ENCODE data around the gene TMEM141.
"Not testable (repeated sequence)": the region's sequence is repeated elsewhere in the genome, so short reads cannot be mapped to it uniquely, and the experiment has no call there.

Gene TMEM141

DNA sequence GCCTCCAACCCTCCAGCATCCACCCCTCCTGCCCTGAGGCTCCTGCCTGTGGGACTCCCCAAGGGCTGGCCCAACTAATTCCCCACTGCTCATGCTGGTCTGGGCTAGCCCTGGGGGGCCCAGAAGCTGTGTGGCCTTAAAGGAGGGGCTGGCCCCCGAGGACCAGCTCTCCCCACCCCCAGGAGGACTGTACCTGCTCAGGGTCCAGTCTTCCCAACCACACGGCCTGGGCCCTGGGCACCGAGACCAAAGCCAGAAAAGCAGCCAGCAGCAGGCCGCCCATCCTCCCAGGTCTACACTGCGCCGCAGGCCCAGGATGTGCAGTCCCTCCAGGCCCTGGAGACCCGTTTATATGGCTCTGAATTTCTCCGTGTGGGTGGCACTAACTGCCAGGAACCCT, 42.9 kb upstream of the TMEM141 start, which contains the start of gene LCN6:
Gene LCN6 (minus strand): TSS at position 325 of the 400 bp plus-strand sequence. CDS start 42 bp downstream, at position 283.
- no peaks in the 10 kb centered on the region for H3K36me3 ChIP-seq (ENCODE audit: insufficient read depth, low read length)
- no peaks in the 10 kb centered on the region for H3K9me3 ChIP-seq (ENCODE audit: insufficient read depth, low read depth, low read length)
- H3K27me3 ChIP-seq (ENCODE audit: insufficient read depth, low read length): no peaks in the 10 kb centered on the region
- H3K4me1 ChIP-seq (ENCODE audit: insufficient read depth, low read length): no peaks in the 10 kb centered on the region
- H3K9ac ChIP-seq (ENCODE audit: low read depth, low read length): no peak within 1 kb of the TSS
- no peak within 1 kb of the TSS for H3K27ac ChIP-seq (ENCODE audit: low read depth, low read length)
- WGBS: 85% methylated on average over 8 of the region's 8 CpGs
- no peak within 1 kb of the TSS for H3K4me3 ChIP-seq (ENCODE audit: low read length)

DNA sequence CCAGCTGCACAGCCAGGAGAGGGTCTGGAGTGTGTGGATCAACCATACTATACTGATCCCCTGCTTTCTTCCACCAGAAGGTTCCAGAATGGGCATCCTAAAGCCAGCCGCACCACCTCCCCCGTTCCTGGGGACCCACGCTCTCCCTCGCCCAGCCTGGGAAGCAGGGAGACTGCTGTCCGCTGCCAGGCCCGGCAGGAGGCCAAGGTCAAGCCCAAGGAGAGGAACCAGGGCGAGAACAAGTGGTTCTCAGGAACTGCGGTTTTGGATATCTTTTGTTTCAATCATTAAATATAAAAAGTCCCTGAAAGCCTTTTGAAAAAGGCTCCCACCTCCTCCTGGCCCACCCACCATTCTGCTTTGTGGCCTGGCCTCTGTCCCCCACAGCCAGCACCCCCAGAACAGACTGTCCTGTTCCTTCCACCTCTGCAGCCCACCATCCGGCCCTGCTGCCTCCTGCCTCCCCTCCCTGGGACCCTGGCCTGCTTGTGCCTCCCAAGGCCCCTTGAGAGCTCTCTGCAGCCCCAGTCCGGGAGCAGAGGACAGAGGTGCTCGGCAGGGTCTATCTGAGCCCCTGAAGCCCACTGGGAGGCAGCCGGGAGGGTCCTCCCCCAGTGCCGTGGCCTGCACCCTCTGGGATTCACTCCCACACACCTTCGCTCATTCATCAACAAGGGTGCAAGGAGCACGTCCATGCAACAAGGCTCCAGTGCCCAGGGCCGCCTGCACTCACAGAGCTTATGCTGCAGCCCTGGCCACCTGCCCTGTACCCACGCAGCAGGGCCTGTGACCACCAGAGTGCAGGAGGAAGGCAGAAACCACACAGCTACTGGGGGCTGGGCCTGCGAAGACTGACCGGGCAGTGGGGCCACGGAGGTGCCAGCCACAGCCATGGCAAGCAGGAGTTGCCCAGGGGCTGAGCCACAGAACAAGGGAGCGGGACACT, 42.2 kb upstream of the TMEM141 start:
- Histone ChIP-seq H3K9me3 (ENCODE audit: insufficient read depth, low read depth, low read length) (no peaks in the 10 kb centered on the region), H3K4me3 (ENCODE audit: low read length) (no peak overlapping the region), H3K4me1 (ENCODE audit: insufficient read depth, low read length) (no peaks in the 10 kb centered on the region), H3K36me3 (ENCODE audit: insufficient read depth, low read length) (no peaks in the 10 kb centered on the region), H3K27ac (ENCODE audit: low read depth, low read length) (no peak overlapping the region), H3K27me3 (ENCODE audit: insufficient read depth, low read length) (no peaks in the 10 kb centered on the region), H3K9ac (ENCODE audit: low read depth, low read length) (no peak overlapping the region)
- 88% methylated on average over 21 of the region's 21 CpGs for WGBS

DNA sequence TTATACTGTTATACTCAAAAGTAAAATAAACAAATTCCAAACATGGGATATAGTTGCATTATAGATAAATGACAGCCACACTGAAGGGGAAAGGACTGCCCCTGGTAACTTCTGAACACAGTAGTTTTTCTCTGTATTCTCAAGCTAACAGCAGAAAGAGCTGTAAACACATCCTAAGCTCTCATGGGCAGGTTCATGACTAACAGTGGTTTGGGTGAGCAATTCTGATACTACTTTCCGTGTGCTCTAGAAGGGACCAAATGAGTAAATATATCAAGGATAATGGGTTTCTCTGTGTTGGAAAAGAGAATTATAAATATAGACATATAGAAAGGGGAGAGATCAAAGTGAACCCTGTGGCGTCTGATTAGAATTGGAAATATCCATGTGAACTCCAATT, 40.6 kb upstream of the TMEM141 start:
- Histone ChIP-seq H3K9ac (ENCODE audit: low read depth, low read length) (no peak overlapping the region), H3K27ac (ENCODE audit: low read depth, low read length) (no peak overlapping the region), H3K27me3 (ENCODE audit: insufficient read depth, low read length) (no peaks in the 10 kb centered on the region), H3K4me3 (ENCODE audit: low read length) (no peak overlapping the region), H3K9me3 (ENCODE audit: insufficient read depth, low read depth, low read length) (no peaks in the 10 kb centered on the region), H3K4me1 (ENCODE audit: insufficient read depth, low read length) (no peaks in the 10 kb centered on the region), H3K36me3 (ENCODE audit: insufficient read depth, low read length) (no peaks in the 10 kb centered on the region)
- 80% methylated on average over 2 of the region's 2 CpGs for WGBS

DNA sequence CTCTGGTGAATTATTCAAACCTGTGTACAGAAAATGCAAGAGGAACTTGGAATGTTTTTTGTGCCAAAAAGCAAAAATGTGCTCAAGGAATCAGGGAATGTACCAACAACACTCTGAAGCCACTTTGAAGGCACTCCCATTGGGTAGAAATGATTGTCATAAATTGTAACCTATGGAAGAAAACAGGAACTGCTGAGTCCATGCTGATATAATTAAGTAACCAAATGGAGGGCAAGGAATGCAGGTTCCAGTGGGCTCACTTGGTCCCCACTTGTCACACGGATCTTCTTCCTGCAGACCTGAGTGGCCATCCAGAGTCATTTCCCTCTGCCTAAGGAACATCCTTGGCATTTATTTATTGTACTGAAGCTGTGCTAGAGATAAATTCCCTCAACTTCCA, 39.9 kb upstream of the TMEM141 start:
- Histone ChIP-seq H3K27me3 (ENCODE audit: insufficient read depth, low read length) (no peaks in the 10 kb centered on the region), H3K27ac (ENCODE audit: low read depth, low read length) (no peak overlapping the region), H3K4me3 (ENCODE audit: low read length) (no peak overlapping the region), H3K36me3 (ENCODE audit: insufficient read depth, low read length) (no peaks in the 10 kb centered on the region), H3K9me3 (ENCODE audit: insufficient read depth, low read depth, low read length) (no peaks in the 10 kb centered on the region), H3K4me1 (ENCODE audit: insufficient read depth, low read length) (no peaks in the 10 kb centered on the region), H3K9ac (ENCODE audit: low read depth, low read length) (no peak overlapping the region)
- WGBS: 96% methylated on average over 1 of the region's 1 CpG

DNA sequence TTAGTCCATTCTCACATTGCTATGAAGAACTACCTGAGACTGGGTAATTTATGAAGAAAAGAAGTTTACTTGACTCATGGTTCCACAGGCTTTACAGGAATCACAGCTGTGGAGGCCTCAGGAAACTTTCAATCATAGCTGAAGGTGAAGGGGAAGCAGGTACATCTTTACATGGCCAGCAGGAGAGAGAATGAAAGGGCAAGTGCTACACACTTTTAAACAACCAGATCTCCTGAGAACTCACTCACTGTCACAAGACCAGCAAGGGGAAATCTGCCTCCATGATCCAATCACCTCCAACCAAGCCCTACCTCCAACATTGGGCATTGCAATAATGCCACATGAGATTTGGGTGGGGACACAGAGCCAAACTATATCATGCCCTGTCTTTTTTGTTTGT, 39.3 kb upstream of the TMEM141 start:
- Histone ChIP-seq H3K27me3 (ENCODE audit: insufficient read depth, low read length) (no peaks in the 10 kb centered on the region), H3K4me1 (ENCODE audit: insufficient read depth, low read length) (no peaks in the 10 kb centered on the region), H3K4me3 (ENCODE audit: low read length) (no peak overlapping the region), H3K27ac (ENCODE audit: low read depth, low read length) (no peak overlapping the region), H3K9me3 (ENCODE audit: insufficient read depth, low read depth, low read length) (no peaks in the 10 kb centered on the region), H3K36me3 (ENCODE audit: insufficient read depth, low read length) (no peaks in the 10 kb centered on the region), H3K9ac (ENCODE audit: low read depth, low read length) (no peak overlapping the region)

DNA sequence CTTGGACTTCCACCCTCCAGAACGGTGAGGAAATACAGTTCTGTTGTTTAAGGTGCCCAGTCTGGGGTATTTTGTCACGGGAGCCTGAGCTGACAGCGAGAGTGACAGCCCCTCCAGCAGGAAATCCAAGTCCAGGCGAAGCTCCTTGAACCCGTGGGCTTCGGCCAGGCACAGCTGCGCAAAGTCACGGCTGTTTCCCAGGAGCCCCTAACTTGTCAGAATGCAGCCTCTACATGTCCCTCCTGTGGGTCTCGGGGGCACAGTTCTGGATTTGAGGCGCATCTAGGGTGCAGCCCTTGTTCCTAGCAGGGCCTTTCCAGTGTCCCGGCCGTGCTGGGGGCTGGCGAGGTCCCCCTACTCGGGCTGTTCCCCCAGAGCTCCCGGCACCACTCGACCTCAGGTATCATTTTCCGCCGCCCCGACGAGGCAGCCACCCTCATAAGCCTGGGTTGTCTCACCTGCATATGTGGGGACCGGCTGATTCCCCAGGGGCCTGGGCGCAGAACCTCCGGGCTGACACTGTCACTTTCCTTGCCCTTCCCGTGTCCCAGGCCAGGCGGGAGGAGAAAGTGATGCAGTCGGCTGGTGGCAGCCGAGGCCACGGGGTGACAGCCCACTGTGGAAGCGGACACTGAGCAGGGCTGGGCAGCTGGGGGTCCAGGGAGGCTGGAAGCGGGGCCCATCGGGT, 37.6 kb upstream of the TMEM141 start:
- Histone ChIP-seq H3K27me3 (ENCODE audit: insufficient read depth, low read length) (no peaks in the 10 kb centered on the region), H3K9ac (ENCODE audit: low read depth, low read length) (no peak overlapping the region), H3K36me3 (ENCODE audit: insufficient read depth, low read length) (no peaks in the 10 kb centered on the region), H3K9me3 (ENCODE audit: insufficient read depth, low read depth, low read length) (no peaks in the 10 kb centered on the region), H3K27ac (ENCODE audit: low read depth, low read length) (no peak overlapping the region), H3K4me3 (ENCODE audit: low read length) (no peak overlapping the region), H3K4me1 (ENCODE audit: insufficient read depth, low read length) (no peaks in the 10 kb centered on the region)
- 86% methylated on average over 31 of the region's 31 CpGs for WGBS

DNA sequence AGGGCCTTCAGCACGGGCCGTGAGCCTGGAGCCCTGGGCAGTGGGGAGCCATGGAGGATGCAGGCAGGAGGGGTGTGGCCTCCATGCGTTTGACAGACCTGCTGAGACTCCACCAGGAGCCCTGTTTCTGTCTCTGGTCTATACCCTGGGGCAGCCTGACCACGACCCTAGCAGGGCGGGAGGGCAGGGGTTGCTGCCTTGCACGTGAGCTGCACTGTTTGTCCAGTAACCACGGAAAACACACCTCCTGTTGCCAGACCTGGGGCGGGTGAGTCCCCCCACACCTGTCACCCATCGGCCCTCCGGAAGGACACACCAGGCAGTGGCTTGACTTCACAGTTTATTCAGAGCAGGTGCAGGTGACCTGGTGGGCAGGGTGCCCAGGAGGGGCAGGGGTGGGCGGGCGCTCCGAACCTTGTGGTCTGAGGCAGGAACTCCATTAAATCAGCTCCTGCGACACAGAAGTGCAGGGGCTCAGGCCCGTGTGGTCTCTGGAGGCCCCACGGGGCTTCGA, 37.0 kb upstream of the TMEM141 start:
- Histone ChIP-seq H3K27me3 (ENCODE audit: insufficient read depth, low read length) (no peaks in the 10 kb centered on the region), H3K27ac (ENCODE audit: low read depth, low read length) (no peak overlapping the region), H3K4me3 (ENCODE audit: low read length) (no peak overlapping the region), H3K9me3 (ENCODE audit: insufficient read depth, low read depth, low read length) (no peaks in the 10 kb centered on the region), H3K9ac (ENCODE audit: low read depth, low read length) (no peak overlapping the region), H3K4me1 (ENCODE audit: insufficient read depth, low read length) (no peaks in the 10 kb centered on the region), H3K36me3 (ENCODE audit: insufficient read depth, low read length) (no peaks in the 10 kb centered on the region)
- 92% methylated on average over 17 of the region's 17 CpGs for WGBS

DNA sequence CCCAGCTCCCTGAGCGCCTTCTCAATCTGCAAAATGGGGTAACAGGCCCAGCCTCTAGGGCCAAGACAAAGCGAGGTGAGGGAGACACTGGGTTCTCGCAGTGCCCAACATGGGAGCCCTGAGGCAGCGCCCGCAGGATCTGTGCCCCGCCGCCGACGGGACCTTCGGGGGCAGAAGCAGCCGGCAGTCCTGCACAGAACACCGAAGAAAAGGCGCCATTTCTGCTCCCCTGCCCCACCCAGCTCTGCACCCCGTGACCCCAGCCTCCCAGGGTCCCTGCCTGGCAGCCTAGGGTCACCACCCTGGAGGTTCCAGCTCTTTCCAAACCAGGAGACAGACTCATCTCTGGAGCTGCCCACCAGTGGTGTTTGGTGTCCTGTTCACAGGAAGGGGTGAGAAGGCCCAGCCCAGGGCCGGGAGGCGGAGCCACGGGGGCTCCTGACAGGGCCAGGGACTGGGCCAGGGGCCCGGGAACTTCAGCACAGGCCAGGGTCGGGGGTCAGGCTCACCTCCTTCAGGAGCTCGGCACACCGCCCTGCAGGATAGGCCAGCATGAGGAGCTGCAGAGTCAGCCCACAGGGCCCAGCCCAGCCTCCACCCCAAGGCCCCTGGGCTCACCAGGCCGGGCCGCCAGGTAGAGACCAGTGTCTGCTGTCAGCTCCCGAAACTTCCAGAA, 36.4 kb upstream of the TMEM141 start:
- Histone ChIP-seq H3K27ac (ENCODE audit: low read depth, low read length) (no peak overlapping the region), H3K27me3 (ENCODE audit: insufficient read depth, low read length) (no peaks in the 10 kb centered on the region), H3K9me3 (ENCODE audit: insufficient read depth, low read depth, low read length) (no peaks in the 10 kb centered on the region), H3K4me1 (ENCODE audit: insufficient read depth, low read length) (no peaks in the 10 kb centered on the region), H3K4me3 (ENCODE audit: low read length) (no peak overlapping the region), H3K36me3 (ENCODE audit: insufficient read depth, low read length) (no peaks in the 10 kb centered on the region), H3K9ac (ENCODE audit: low read depth, low read length) (no peak overlapping the region)
- WGBS: 84% methylated on average over 24 of the region's 24 CpGs

DNA sequence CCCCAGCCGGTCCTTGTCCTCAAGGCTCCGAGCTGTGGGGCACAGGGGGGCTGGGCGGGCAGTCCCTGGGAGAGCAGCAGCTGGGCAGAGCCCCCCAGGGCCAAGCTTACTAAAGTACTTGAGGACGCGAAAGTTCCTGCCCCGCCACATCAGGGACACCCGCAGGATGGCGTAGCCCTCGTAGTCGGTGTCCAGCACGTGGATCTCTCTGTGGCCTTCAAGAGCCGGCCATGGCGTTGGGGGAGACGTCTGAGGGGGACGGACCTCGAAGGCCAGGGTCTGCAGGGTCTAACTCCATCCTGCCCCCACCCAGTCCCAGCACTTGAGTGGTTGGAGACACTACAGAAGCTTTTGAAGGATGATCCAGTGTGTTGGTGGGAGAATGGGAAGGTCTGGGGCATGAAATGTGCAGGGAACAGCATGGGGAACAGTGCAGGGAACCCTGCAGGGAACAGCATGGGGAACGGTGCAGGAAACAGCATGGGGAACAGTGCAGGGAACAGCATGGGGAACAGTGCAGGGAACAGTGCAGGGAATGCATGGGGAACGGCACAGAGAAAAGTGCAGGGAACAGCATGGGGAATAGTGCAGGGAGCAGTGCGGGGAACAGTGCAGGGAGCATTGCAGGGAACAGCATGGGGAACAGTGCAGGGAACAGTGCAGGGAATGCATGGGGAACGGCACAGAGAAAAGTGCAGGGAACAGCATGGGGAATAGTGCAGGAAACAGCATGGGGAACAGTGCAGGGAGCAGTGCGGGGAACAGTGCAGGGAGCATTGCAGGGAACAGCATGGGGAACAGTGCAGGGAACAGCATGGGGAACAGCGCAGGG, 35.6 kb upstream of the TMEM141 start:
- not testable (repeated sequence) for H3K9me3 ChIP-seq (ENCODE audit: insufficient read depth, low read depth, low read length); H3K4me1 ChIP-seq (ENCODE audit: insufficient read depth, low read length); H3K27me3 ChIP-seq (ENCODE audit: insufficient read depth, low read length); H3K27ac ChIP-seq (ENCODE audit: low read depth, low read length); H3K4me3 ChIP-seq (ENCODE audit: low read length); H3K36me3 ChIP-seq (ENCODE audit: insufficient read depth, low read length); H3K9ac ChIP-seq (ENCODE audit: low read depth, low read length)
- WGBS: 92% methylated on average over 22 of the region's 22 CpGs

DNA sequence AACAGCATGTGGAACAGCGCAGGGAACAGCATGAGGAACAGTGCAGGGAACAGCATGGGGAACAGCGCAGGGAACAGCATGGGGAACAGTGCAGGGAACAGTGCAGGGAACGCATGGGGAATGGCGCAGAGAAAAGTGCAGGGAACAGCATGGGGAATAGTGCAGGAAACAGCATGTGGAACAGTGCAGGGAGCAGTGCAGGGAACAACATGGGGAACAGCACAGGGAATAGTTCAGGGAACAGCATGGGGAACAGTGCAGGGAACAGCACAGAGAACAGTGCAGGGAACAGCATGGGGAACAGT, 35.1 kb upstream of the TMEM141 start:
- Histone ChIP-seq H3K27ac (ENCODE audit: low read depth, low read length) (no peak overlapping the region), H3K27me3 (ENCODE audit: insufficient read depth, low read length) (no peaks in the 10 kb centered on the region), H3K36me3 (ENCODE audit: insufficient read depth, low read length) (no peaks in the 10 kb centered on the region), H3K9me3 (ENCODE audit: insufficient read depth, low read depth, low read length) (no peaks in the 10 kb centered on the region), H3K9ac (ENCODE audit: low read depth, low read length) (no peak overlapping the region), H3K4me1 (ENCODE audit: insufficient read depth, low read length) (0 out of 2 replicates have a peak, but pooled peaks cover 2% of the 10 kb centered on the region), H3K4me3 (ENCODE audit: low read length) (no peak overlapping the region)
- WGBS: 95% methylated on average over 4 of the region's 4 CpGs
